CD14-positive monocyte (primary cell): ENCODE measurements around the gene LCN2. TPM values are rescaled to one million over a fixed set of nuclear protein-coding genes. Genes with fewer than 3 reads are reported as not detected.

Experiments
- DNase-seq, 3 donors: peaks; one replicate each; pipeline ENCODE4 v3.0.0-alpha.2; 2011 to 2022
- H2AFZ ChIP-seq: 2 replicates; pipeline ENCODE4 v1.6.0; 2012; ENCODE audit warnings: mild to moderate bottlenecking, low read depth, low read length, inconsistent platforms; ENCODE audit not compliant: insufficient read depth, poor library complexity, severe bottlenecking
- H3K27ac ChIP-seq, 2 donors: 1 replicate in 1 of 2; 2 replicates in 1 of 2; pipeline ENCODE4 v1.5.1; 2012 to 2013; ENCODE audit warnings: low read length in 2 of 2, control low read depth in 1 of 2, inconsistent platforms in 1 of 2, low read depth in 1 of 2, mild to moderate bottlenecking in 1 of 2
- H3K27me3 ChIP-seq, 2 donors: one replicate each; pipeline versions ENCODE4 v1.6.0 to v1.6.1; 2011 to 2013; ENCODE audit warnings: low read length in 2 of 2; ENCODE audit not compliant: control insufficient read depth in 2 of 2, insufficient read depth in 2 of 2
- H3K36me3 ChIP-seq, 2 donors: replicated peaks in 1 of 2; 1 replicate in 1 of 2; 2 replicates in 1 of 2; pipeline versions ENCODE4 v1.5.1 to v1.6.1; 2012 to 2013; ENCODE audit warnings: low read length in 2 of 2, control low read depth in 1 of 2, inconsistent platforms in 1 of 2, mild to moderate bottlenecking in 1 of 2; ENCODE audit not compliant: insufficient read depth in 2 of 2, control insufficient read depth in 1 of 2
- H3K4me1 ChIP-seq, 2 donors: 1 replicate in 1 of 2; 2 replicates in 1 of 2; pipeline versions ENCODE4 v1.5.1 to v1.6.1; 2012 to 2013; ENCODE audit warnings: low read length in 2 of 2, control low read depth in 1 of 2, inconsistent platforms in 1 of 2, mild to moderate bottlenecking in 1 of 2, moderate library complexity in 1 of 2; ENCODE audit not compliant: insufficient read depth in 2 of 2, control insufficient read depth in 1 of 2
- H3K4me2 ChIP-seq: replicated peaks from 2 replicates; pipeline ENCODE3; 2012; ENCODE audit warnings: low read length, moderate library complexity, mild to moderate bottlenecking; ENCODE audit not compliant: poor library complexity, severe bottlenecking; ENCODE audit errors: extremely low read depth
- H3K4me3 ChIP-seq, 3 experiments: fragments of 200-600 bp in 1 of 3; sonication (generic) in 1 of 3; replicated peaks in 1 of 3; 1 replicate in 2 of 3; 2 replicates in 1 of 3; pipeline ENCODE4 v1.5.1; 2011 to 2013; ENCODE audit warnings: low read length in 3 of 3, mild to moderate bottlenecking in 3 of 3, control low read depth in 2 of 3, low read depth in 2 of 3, inconsistent platforms in 1 of 3, moderate library complexity in 1 of 3
- H3K79me2 ChIP-seq: 2 replicates; pipeline ENCODE4 v1.6.0; 2012; ENCODE audit warnings: mild to moderate bottlenecking, control low read depth, inconsistent platforms, low read length, moderate library complexity; ENCODE audit not compliant: insufficient read depth
- H3K9ac ChIP-seq: 2 replicates; pipeline ENCODE4 v1.6.0; 2017; ENCODE audit warnings: low read length, mild to moderate bottlenecking; ENCODE audit not compliant: insufficient read depth, poor library complexity, severe bottlenecking
- H3K9me3 ChIP-seq, 2 donors: replicated peaks in 1 of 2; 1 replicate in 1 of 2; 2 replicates in 1 of 2; pipeline versions ENCODE4 v1.5.1 to v1.6.1; 2012 to 2013; ENCODE audit warnings: low read length in 2 of 2, control low read depth in 1 of 2; ENCODE audit not compliant: control insufficient read depth in 1 of 2, insufficient read depth in 1 of 2
- H4K20me1 ChIP-seq: 2 replicates; pipeline ENCODE4 v1.6.0; 2012; ENCODE audit warnings: mild to moderate bottlenecking, low read length, control low read depth, moderate library complexity; ENCODE audit not compliant: insufficient read depth
- H3K27ac Mint-ChIP-seq, 7 donors: one replicate each; pipeline ENCODE4 v1.8.0; 2020; ENCODE audit warnings: mild to moderate bottlenecking in 7 of 7, mixed read lengths in 7 of 7, moderate library complexity in 6 of 7, inconsistent platforms in 2 of 7
- H3K27me3 Mint-ChIP-seq, 3 donors: one replicate each; pipeline ENCODE4 v1.8.0; 2021 to 2022; ENCODE audit warnings: low read depth in 3 of 3, mild to moderate bottlenecking in 3 of 3, mixed read lengths in 3 of 3, moderate library complexity in 3 of 3, inconsistent platforms in 1 of 3
- H3K36me3 Mint-ChIP-seq, 2 donors: one replicate each; pipeline ENCODE4 v1.8.0; 2020; ENCODE audit warnings: mixed read lengths in 2 of 2, inconsistent platforms in 1 of 2, mild to moderate bottlenecking in 1 of 2
- H3K4me1 Mint-ChIP-seq: one replicate; pipeline ENCODE4 v1.8.0; 2020; ENCODE audit warnings: mild to moderate bottlenecking, mixed read lengths
- H3K4me3 Mint-ChIP-seq, 2 donors: one replicate each; pipeline ENCODE4 v1.8.0; 2020; ENCODE audit warnings: mild to moderate bottlenecking in 2 of 2, mixed read lengths in 2 of 2, moderate library complexity in 1 of 2
- H3K9me3 Mint-ChIP-seq, 7 donors: one replicate each; pipeline ENCODE4 v1.8.0; 2020 to 2022; ENCODE audit warnings: mixed read lengths in 7 of 7, mild to moderate bottlenecking in 6 of 7, moderate library complexity in 6 of 7, inconsistent platforms in 2 of 7
- WGBS: methylation state at CpG from one replicate; pipeline ENCODE4 v1.1.5; 2013; ENCODE audit warnings: missing lambda C conversion rate; ENCODE audit not compliant: insufficient coverage; 5-methylcytosine and 5-hydroxymethylcytosine counted together
- intact Hi-C, 2 donors: fragments of 100-400 bp; cut with micrococcal nuclease; formaldehyde crosslinking; loops; one replicate each; pipeline versions ENCODE4 v1.15.0 to v1.15.1; 2023
- polyA plus RNA-seq, 3 donors: library from polyadenylated mRNA; depleted of rRNA in 1 of 3; unstranded in 2 of 3; stranded (reverse) in 1 of 3; fragments of 300-500 nt in 2 of 3; fragments of >200 nt in 1 of 3; fragmentation: Illumina TruSeq in 2 of 3; gene quantifications; 1 replicate in 2 of 3; 2 replicates in 1 of 3; pipeline ENCODE4 v1.2.3, GENCODE V29; 2012 to 2021
- TF ChIP-seq, protein P1 (sequence below): fragments of 200-600 bp; IDR thresholded peaks from one replicate; pipeline ENCODE4 v1.8.0; 2022; ENCODE audit warnings: antibody characterized with exemption, mild to moderate bottlenecking

Gene LCN2
- polyA plus RNA-seq, 3 donors = 0.83 TPM; not detected in 2

DNA sequence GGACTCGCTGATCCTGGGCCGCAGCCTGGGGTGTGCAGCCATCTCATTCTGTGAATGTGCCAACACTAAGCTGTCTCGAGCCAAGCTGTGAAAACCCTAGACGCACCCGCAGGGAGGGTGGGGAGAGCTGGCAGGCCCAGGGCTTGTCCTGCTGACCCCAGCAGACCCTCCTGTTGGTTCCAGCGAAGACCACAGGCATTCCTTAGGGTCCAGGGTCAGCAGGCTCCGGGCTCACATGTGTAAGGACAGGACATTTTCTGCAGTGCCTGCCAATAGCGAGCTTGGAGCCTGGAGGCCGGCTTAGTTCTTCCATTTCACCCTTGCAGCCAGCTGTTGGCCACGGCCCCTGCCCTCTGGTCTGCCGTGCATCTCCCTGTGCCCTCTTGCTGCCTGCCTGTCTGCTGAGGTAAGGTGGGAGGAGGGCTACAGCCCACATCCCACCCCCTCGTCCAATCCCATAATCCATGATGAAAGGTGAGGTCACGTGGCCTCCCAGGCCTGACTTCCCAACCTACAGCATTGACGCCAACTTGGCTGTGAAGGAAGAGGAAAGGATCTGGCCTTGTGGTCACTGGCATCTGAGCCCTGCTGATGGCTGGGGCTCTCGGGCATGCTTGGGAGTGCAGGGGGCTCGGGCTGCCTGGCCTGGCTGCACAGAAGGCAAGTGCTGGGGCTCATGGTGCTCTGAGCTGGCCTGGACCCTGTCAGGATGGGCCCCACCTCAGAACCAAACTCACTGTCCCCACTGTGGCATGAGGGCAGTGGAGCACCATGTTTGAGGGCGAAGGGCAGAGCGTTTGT, 41.6 kb upstream of the LCN2 start:
- WGBS = 93% methylated on average over 12 of the region's 18 CpGs
- Mint-ChIP-seq H3K4me3 (peak overlapping the region in 1 of 2 donors; percentile 16), H3K9me3 (no peaks in the 10 kb centered on the region), H3K27ac (peak overlapping the region in 4 of 7 donors; percentile 19 to 62 (median 32)), H3K27me3 (peaks cover 0 to 2% (median 0%) of the 10 kb centered on the region in 3 donors), H3K4me1 (no peaks in the 10 kb centered on the region), H3K36me3 (peaks cover 61 to 68% of the 10 kb centered on the region in 2 donors)
- no peak for DNase-seq
- TF ChIP-seq, protein P1, sequence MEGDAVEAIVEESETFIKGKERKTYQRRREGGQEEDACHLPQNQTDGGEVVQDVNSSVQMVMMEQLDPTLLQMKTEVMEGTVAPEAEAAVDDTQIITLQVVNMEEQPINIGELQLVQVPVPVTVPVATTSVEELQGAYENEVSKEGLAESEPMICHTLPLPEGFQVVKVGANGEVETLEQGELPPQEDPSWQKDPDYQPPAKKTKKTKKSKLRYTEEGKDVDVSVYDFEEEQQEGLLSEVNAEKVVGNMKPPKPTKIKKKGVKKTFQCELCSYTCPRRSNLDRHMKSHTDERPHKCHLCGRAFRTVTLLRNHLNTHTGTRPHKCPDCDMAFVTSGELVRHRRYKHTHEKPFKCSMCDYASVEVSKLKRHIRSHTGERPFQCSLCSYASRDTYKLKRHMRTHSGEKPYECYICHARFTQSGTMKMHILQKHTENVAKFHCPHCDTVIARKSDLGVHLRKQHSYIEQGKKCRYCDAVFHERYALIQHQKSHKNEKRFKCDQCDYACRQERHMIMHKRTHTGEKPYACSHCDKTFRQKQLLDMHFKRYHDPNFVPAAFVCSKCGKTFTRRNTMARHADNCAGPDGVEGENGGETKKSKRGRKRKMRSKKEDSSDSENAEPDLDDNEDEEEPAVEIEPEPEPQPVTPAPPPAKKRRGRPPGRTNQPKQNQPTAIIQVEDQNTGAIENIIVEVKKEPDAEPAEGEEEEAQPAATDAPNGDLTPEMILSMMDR = no peak
- H4K20me1 ChIP-seq = peaks cover 51% of the 10 kb centered on the region
- H3K4me2 ChIP-seq = no peak overlapping the region
- no peak overlapping the region for H3K4me3 ChIP-seq
- intact Hi-C loops = no loop called here
- no peak overlapping the region for H3K27ac ChIP-seq
- H3K27me3 ChIP-seq = no peaks in the 10 kb centered on the region
- H3K9ac ChIP-seq = no peak overlapping the region
- H3K36me3 ChIP-seq = peaks cover 59 to 69% of the 10 kb centered on the region in 2 donors
- no peak overlapping the region for H2AFZ ChIP-seq
- no peaks in the 10 kb centered on the region for H3K79me2 ChIP-seq
- no peaks in the 10 kb centered on the region for H3K9me3 ChIP-seq
- no peaks in the 10 kb centered on the region for H3K4me1 ChIP-seq

DNA sequence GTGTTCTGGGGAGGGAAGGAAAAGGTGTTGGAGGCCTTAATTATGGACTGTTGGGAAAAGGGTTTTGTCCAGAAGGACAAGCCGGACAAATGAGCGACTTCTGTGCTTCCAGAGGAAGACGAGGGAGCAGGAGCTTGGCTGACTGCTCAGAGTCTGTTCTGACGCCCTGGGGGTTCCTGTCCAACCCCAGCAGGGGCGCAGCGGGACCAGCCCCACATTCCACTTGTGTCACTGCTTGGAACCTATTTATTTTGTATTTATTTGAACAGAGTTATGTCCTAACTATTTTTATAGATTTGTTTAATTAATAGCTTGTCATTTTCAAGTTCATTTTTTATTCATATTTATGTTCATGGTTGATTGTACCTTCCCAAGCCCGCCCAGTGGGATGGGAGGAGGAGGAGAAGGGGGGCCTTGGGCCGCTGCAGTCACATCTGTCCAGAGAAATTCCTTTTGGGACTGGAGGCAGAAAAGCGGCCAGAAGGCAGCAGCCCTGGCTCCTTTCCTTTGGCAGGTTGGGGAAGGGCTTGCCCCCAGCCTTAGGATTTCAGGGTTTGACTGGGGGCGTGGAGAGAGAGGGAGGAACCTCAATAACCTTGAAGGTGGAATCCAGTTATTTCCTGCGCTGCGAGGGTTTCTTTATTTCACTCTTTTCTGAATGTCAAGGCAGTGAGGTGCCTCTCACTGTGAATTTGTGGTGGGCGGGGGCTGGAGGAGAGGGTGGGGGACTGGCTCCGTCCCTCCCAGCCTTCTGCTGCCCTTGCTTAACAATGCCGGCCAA, 40.8 kb upstream of the LCN2 start:
- Histone ChIP-seq H3K27me3 (no peaks in the 10 kb centered on the region), H3K4me1 (no peaks in the 10 kb centered on the region), H2AFZ (no peak overlapping the region), H3K9ac (no peak overlapping the region), H3K4me3 (no peak overlapping the region), H3K36me3 (peaks cover 52 to 61% of the 10 kb centered on the region in 2 donors), H3K4me2 (no peak overlapping the region), H3K9me3 (no peaks in the 10 kb centered on the region), H3K27ac (no peak overlapping the region), H3K79me2 (no peaks in the 10 kb centered on the region), H4K20me1 (peaks cover 43% of the 10 kb centered on the region)
- TF ChIP-seq, protein P1 = no peak
- H3K27ac Mint-ChIP-seq = peak overlapping the region in 1 of 7 donors; percentile 30
- 100% methylated on average over 7 of the region's 15 CpGs for WGBS
- no peak overlapping the region for H3K4me3 Mint-ChIP-seq
- peaks cover 57 to 62% of the 10 kb centered on the region in 2 donors for H3K36me3 Mint-ChIP-seq
- no peak for DNase-seq
- intact Hi-C loops = no loop called here
- no peaks in the 10 kb centered on the region for H3K4me1 Mint-ChIP-seq
- H3K9me3 Mint-ChIP-seq = peaks cover 0 to under 1% (median 0%) of the 10 kb centered on the region in 7 donors
- H3K27me3 Mint-ChIP-seq = peaks cover 0 to 2% (median 0%) of the 10 kb centered on the region in 3 donors
